Measurements from ENCODE around the gene THOC6. TPM values are rescaled to one million over a fixed set of nuclear protein-coding genes. Genes with fewer than 3 reads are reported as not detected.

THOC6 gene
- total RNA-seq, 4 donors from 2014 or later, result 10.1 to 42.8 (median 17.6) TPM

DNA sequence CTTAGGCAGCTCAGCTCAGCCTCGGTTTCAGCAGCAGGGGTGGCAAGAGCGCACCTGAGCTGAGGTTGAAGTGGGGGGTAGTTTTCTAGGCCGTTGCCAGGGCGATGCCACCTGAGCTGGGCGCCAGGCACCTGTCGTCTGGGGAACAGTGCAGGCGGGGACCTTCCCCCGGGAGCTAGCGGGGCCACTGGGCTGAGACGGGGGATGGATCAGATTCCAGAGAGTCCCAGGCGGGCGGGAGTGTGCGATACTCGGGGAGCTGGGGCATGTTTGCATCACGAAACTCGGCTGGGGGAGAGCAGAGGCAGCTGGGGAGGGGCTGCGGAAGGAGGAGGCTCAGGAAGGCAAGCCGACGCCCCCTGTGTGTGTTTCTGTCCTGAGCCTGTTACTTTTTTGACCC, 11.6 kb upstream of the THOC6 start:
- TF ChIP-seq POLR2A (IDR thresholded peaks at IDR 0.05) (no peak), POLR2AphosphoS5 (IDR thresholded peaks at IDR 0.05) (no peak), EP300 (IDR thresholded peaks at IDR 0.05; ENCODE audit: low read depth) (no peak)
- TF ChIP-seq, protein P1, sequence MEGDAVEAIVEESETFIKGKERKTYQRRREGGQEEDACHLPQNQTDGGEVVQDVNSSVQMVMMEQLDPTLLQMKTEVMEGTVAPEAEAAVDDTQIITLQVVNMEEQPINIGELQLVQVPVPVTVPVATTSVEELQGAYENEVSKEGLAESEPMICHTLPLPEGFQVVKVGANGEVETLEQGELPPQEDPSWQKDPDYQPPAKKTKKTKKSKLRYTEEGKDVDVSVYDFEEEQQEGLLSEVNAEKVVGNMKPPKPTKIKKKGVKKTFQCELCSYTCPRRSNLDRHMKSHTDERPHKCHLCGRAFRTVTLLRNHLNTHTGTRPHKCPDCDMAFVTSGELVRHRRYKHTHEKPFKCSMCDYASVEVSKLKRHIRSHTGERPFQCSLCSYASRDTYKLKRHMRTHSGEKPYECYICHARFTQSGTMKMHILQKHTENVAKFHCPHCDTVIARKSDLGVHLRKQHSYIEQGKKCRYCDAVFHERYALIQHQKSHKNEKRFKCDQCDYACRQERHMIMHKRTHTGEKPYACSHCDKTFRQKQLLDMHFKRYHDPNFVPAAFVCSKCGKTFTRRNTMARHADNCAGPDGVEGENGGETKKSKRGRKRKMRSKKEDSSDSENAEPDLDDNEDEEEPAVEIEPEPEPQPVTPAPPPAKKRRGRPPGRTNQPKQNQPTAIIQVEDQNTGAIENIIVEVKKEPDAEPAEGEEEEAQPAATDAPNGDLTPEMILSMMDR (IDR thresholded peaks at IDR 0.05), result no peak
- no peak overlapping the region for H3K4me3 ChIP-seq
- H3K4me1 ChIP-seq, result peaks cover 8 to 33% (median 14%) of the 10 kb centered on the region in 4 donors

DNA sequence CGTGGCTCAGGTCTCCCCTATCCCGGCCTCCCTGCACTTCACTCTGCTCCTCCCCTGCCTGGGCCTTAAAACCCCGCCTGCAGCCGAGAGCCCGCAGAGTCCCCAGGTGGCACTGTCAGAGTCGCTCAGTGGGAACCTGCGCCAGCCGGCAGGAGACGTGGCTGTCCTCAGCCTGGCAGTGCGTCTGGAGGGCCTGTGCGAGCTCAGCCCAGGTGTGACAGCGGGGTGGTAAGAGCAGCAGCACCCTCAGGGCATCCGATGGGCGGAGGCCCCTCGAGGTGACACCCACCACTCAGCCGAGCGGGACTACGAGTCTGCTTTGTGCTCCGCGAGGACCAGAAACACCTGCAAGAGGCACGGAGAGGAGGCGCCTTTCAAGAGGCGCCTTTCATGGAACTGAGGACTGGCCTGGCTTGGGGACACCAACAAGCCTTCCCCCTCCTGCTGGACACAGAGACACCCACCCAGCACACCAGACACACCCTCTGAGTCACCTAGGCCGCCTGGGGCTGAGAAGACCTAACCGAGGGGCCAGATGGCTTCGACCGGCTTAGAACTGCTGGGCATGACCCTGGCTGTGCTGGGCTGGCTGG, 10.9 kb upstream of the THOC6 start, which contains the start of gene CLDN9:
CLDN9 (plus strand) TSS at position 96 of the 593 bp plus-strand sequence; CDS start at position 536, 440 bp downstream.
- peaks cover 4 to 28% (median 8%) of the 10 kb centered on the region in 4 donors for H3K4me1 ChIP-seq
- TF ChIP-seq, protein P1 (IDR thresholded peaks at IDR 0.05), result no peak
- TF ChIP-seq POLR2A (IDR thresholded peaks at IDR 0.05) (peak; percentile 15), POLR2AphosphoS5 (IDR thresholded peaks at IDR 0.05) (peak in 1 of 3 donors; percentile 26), EP300 (IDR thresholded peaks at IDR 0.05; ENCODE audit: low read depth) (no peak)
- WGBS, 2 donors (ENCODE audit: low coverage in 1 of 2), result 8 to 51% methylated on average over 4 to 18 of the region's 27 CpGs
- no peaks in the 10 kb centered on the region for H3K9me3 ChIP-seq
- H3K36me3 ChIP-seq, result no peaks in the 10 kb centered on the region
- intact Hi-C loops (cut with DNase I; ENCODE audit: low total_unique reads) (no loop called here), in situ Hi-C loops (cut with MboI; ENCODE audit: low pct_ligation_motif_present in 1 of 4, low pct_unique_long_range_greater_than_20kb in 1 of 4, low sequenced_read_pairs in 3 of 4) (no loop called here)
- no peak within 1 kb of the TSS for H3K4me3 ChIP-seq
- H3K27me3 ChIP-seq, result peaks cover 59% of the 10 kb centered on the region
- H3K27ac ChIP-seq, result no peak within 1 kb of the TSS
- peak; percentile 63 for DNase-seq

More for the DNA sequence above, 11.6 kb upstream of the THOC6 start:
- Histone ChIP-seq H3K27ac (no peak overlapping the region), H3K36me3 (no peaks in the 10 kb centered on the region), H3K9me3 (no peaks in the 10 kb centered on the region), H3K27me3 (peaks cover 59% of the 10 kb centered on the region)
- 18% methylated on average over 18 of the region's 19 CpGs; no CpG with 5 or more reads in 1 of the 2 donors for WGBS, 2 donors (ENCODE audit: low coverage in 1 of 2)
- intact Hi-C loops (cut with DNase I; ENCODE audit: low total_unique reads) (no loop called here), in situ Hi-C loops (cut with MboI; ENCODE audit: low pct_ligation_motif_present in 1 of 4, low pct_unique_long_range_greater_than_20kb in 1 of 4, low sequenced_read_pairs in 3 of 4) (no loop called here)
- no peak for DNase-seq

DNA sequence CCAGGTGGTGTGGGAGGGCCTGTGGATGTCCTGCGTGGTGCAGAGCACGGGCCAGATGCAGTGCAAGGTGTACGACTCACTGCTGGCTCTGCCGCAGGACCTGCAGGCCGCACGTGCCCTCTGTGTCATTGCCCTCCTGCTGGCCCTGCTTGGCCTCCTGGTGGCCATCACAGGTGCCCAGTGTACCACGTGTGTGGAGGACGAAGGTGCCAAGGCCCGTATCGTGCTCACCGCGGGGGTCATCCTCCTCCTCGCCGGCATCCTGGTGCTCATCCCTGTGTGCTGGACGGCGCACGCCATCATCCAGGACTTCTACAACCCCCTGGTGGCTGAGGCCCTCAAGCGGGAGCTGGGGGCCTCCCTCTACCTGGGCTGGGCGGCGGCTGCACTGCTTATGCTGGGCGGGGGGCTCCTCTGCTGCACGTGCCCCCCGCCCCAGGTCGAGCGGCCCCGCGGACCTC, 10.3 kb upstream of the THOC6 start:
- no peak overlapping the region for H3K27ac ChIP-seq
- peaks cover 60% of the 10 kb centered on the region for H3K27me3 ChIP-seq
- in situ Hi-C loops (cut with MboI; ENCODE audit: low pct_ligation_motif_present in 1 of 4, low pct_unique_long_range_greater_than_20kb in 1 of 4, low sequenced_read_pairs in 3 of 4), result no loop called here
- TF ChIP-seq, protein P1 (IDR thresholded peaks at IDR 0.05), result no peak
- no peak for TF ChIP-seq EP300 (IDR thresholded peaks at IDR 0.05; ENCODE audit: low read depth)
- TF ChIP-seq POLR2A (IDR thresholded peaks at IDR 0.05), result no peak
- no peak for TF ChIP-seq POLR2AphosphoS5 (IDR thresholded peaks at IDR 0.05)
- 70% methylated on average over 4 of the region's 27 CpGs; no CpG with 5 or more reads in 1 of the 2 donors for WGBS, 2 donors (ENCODE audit: low coverage in 1 of 2)
- no peaks in the 10 kb centered on the region for H3K9me3 ChIP-seq
- no peak overlapping the region for H3K4me3 ChIP-seq
- intact Hi-C loops (cut with DNase I; ENCODE audit: low total_unique reads), result no loop called here
- DNase-seq, result no peak
- no peaks in the 10 kb centered on the region for H3K36me3 ChIP-seq
- peaks cover 3 to 28% (median 5%) of the 10 kb centered on the region in 4 donors for H3K4me1 ChIP-seq

DNA sequence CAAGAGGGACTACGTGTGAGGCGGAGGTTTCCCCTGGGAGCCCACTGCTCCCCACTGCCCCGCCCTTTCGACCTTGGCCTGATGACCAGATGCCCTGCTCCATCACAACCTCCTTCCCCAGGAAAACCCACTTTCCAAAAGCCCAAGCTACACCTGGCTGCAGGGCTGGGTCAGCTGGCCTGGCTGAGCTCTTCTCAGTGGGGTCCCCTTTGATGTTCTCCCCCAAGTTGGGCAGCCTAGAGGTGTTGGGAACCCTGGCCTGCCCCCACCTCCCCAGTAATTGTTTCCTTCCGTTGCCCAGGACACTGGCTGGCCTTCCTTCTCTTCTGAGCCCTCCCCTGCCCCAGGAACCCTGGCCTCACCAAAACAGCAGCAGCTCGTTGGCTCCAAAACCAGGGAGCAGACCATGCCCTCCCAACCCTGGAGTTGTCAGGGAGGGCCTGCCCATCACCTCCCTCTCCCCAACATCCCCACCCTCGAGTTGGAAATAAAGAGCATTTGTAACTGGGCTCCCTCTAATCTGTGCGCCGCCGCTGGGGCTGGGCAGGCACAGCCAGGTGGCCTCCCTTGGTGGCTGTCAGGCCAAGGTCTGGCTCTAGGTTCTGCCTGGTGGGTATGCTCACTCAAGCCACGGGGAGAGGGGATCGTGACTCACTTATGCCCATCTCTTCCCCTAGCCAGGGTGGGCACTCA, 9.7 kb upstream of the THOC6 start:
- in situ Hi-C loops (cut with MboI; ENCODE audit: low pct_ligation_motif_present in 1 of 4, low pct_unique_long_range_greater_than_20kb in 1 of 4, low sequenced_read_pairs in 3 of 4) (no loop called here), intact Hi-C loops (cut with DNase I; ENCODE audit: low total_unique reads) (no loop called here)
- no peaks in the 10 kb centered on the region for H3K9me3 ChIP-seq
- H3K4me3 ChIP-seq, result no peak overlapping the region
- TF ChIP-seq POLR2AphosphoS5 (IDR thresholded peaks at IDR 0.05) (no peak), EP300 (IDR thresholded peaks at IDR 0.05; ENCODE audit: low read depth) (no peak), POLR2A (IDR thresholded peaks at IDR 0.05) (no peak)
- TF ChIP-seq, protein P1 (IDR thresholded peaks at IDR 0.05), result no peak
- no peaks in the 10 kb centered on the region for H3K36me3 ChIP-seq
- peaks cover 3 to 25% (median 4%) of the 10 kb centered on the region in 4 donors for H3K4me1 ChIP-seq
- H3K27ac ChIP-seq, result no peak overlapping the region
- 70% methylated on average over 12 of the region's 12 CpGs; no CpG with 5 or more reads in 1 of the 2 donors for WGBS, 2 donors (ENCODE audit: low coverage in 1 of 2)
- DNase-seq, result no peak
- H3K27me3 ChIP-seq, result peaks cover 60% of the 10 kb centered on the region

Data from transverse colon (tissue), 4 donors.